ENCODE data around the gene IL1RAPL1.

The IL1RAPL1 gene

GRCh38 chrX:28586981-28587551, at the start of gene IL1RAPL1:
Gene IL1RAPL1 (plus strand): TSS chrX:28587446.
- Histone ChIP-seq H3K9me3 (ENCODE audit: control insufficient read depth in 1 of 2, low read length in 2 of 2) (no peaks in the 10 kb centered on the region), H3K4me3 (ENCODE audit: low read depth in 1 of 2, low read length in 2 of 2) (peak within 1 kb of the TSS in 1 of 2 donors; percentile 16), H3K27me3 (ENCODE audit: control insufficient read depth in 1 of 2, insufficient read depth in 2 of 2, low read length in 2 of 2) (no peaks in the 10 kb centered on the region), H3K9ac (ENCODE audit: low read depth in 1 of 2, low read length in 2 of 2) (peak within 1 kb of the TSS in 1 of 2 donors; percentile 4), H3K36me3 (ENCODE audit: control insufficient read depth in 1 of 2, insufficient read depth in 2 of 2, low read length in 2 of 2) (no peaks in the 10 kb centered on the region), H3K27ac (ENCODE audit: low read depth, low read length) (no peak within 1 kb of the TSS), H3K4me1 (ENCODE audit: control insufficient read depth in 1 of 2, insufficient read depth in 2 of 2, low read length in 2 of 2) (no peaks in the 10 kb centered on the region)

GRCh38 chrX:28542791-28543190, 44.5 kb upstream of the IL1RAPL1 start:
- Histone ChIP-seq H3K4me1 (ENCODE audit: control insufficient read depth in 1 of 2, insufficient read depth in 2 of 2, low read length in 2 of 2) (no peaks in the 10 kb centered on the region), H3K27me3 (ENCODE audit: control insufficient read depth in 1 of 2, insufficient read depth in 2 of 2, low read length in 2 of 2) (no peaks in the 10 kb centered on the region), H3K9ac (ENCODE audit: low read depth in 1 of 2, low read length in 2 of 2) (no peak overlapping the region), H3K36me3 (ENCODE audit: control insufficient read depth in 1 of 2, insufficient read depth in 2 of 2, low read length in 2 of 2) (no peaks in the 10 kb centered on the region), H3K9me3 (ENCODE audit: control insufficient read depth in 1 of 2, low read length in 2 of 2) (no peaks in the 10 kb centered on the region), H3K27ac (ENCODE audit: low read depth, low read length) (no peak overlapping the region), H3K4me3 (ENCODE audit: low read depth in 1 of 2, low read length in 2 of 2) (no peak overlapping the region)

DNA sequence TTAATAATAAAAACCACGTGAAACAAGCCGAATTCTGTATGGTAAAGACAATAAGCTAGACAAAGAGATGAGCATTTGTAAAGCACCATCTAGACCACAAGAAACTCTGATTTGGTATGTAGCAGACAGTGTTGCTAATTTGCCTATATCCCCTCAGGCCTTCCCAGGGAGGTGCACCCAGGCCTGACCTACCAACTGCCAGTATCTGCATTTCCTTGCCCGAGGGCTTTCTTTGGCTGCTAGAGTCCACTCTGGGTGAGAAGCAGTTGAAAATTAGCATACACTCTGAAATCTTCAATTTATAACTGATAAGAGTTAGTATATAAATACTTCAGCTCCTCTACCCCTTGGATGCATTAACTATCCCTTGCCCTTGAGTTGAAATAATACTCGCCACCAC, 37.4 kb upstream of the IL1RAPL1 start:
- Histone ChIP-seq H3K36me3 (ENCODE audit: control insufficient read depth in 1 of 2, insufficient read depth in 2 of 2, low read length in 2 of 2) (no peaks in the 10 kb centered on the region), H3K9me3 (ENCODE audit: control insufficient read depth in 1 of 2, low read length in 2 of 2) (no peaks in the 10 kb centered on the region), H3K27me3 (ENCODE audit: control insufficient read depth in 1 of 2, insufficient read depth in 2 of 2, low read length in 2 of 2) (no peaks in the 10 kb centered on the region), H3K9ac (ENCODE audit: low read depth in 1 of 2, low read length in 2 of 2) (no peak overlapping the region), H3K27ac (ENCODE audit: low read depth, low read length) (no peak overlapping the region), H3K4me3 (ENCODE audit: low read depth in 1 of 2, low read length in 2 of 2) (no peak overlapping the region), H3K4me1 (ENCODE audit: control insufficient read depth in 1 of 2, insufficient read depth in 2 of 2, low read length in 2 of 2) (no peaks in the 10 kb centered on the region)

- no peaks in the 10 kb centered on the region for H3K4me1 ChIP-seq (ENCODE audit: control insufficient read depth in 1 of 2, insufficient read depth in 2 of 2, low read length in 2 of 2)
- H3K4me3 ChIP-seq (ENCODE audit: low read depth in 1 of 2, low read length in 2 of 2), result no peak overlapping the region
- no peaks in the 10 kb centered on the region for H3K9me3 ChIP-seq (ENCODE audit: control insufficient read depth in 1 of 2, low read length in 2 of 2)
- H3K27me3 ChIP-seq (ENCODE audit: control insufficient read depth in 1 of 2, insufficient read depth in 2 of 2, low read length in 2 of 2), result no peaks in the 10 kb centered on the region
- no peak overlapping the region for H3K27ac ChIP-seq (ENCODE audit: low read depth, low read length)
- H3K9ac ChIP-seq (ENCODE audit: low read depth in 1 of 2, low read length in 2 of 2), result no peak overlapping the region
- H3K36me3 ChIP-seq (ENCODE audit: control insufficient read depth in 1 of 2, insufficient read depth in 2 of 2, low read length in 2 of 2), result no peaks in the 10 kb centered on the region
These were observed 36.8 kb upstream of the IL1RAPL1 start for GRCh38 chrX:28550331-28550872.

DNA sequence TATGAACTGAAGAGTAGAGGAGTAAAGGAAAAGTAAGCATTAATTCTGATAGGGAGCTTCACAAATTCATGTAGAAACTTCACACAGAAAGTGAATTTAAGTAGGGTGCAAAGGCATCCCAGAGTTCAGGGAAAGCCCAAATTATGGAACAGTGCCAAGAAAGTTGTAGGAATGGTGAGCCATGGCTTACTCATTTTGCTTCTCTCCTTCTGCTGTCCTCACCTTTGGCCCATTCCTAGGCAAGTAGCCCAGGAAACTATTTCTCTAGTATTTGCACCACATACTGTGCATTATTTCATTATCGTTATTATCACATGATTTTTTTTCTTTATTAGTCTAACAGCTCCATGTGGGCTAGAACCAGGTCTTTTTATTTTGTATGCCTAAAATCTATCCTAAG, 34.9 kb upstream of the IL1RAPL1 start:
- H3K27ac ChIP-seq (ENCODE audit: low read depth, low read length), result no peak overlapping the region
- no peaks in the 10 kb centered on the region for H3K36me3 ChIP-seq (ENCODE audit: control insufficient read depth in 1 of 2, insufficient read depth in 2 of 2, low read length in 2 of 2)
- H3K4me3 ChIP-seq (ENCODE audit: low read depth in 1 of 2, low read length in 2 of 2), result no peak overlapping the region
- H3K4me1 ChIP-seq (ENCODE audit: control insufficient read depth in 1 of 2, insufficient read depth in 2 of 2, low read length in 2 of 2), result no peaks in the 10 kb centered on the region
- H3K27me3 ChIP-seq (ENCODE audit: control insufficient read depth in 1 of 2, insufficient read depth in 2 of 2, low read length in 2 of 2), result no peaks in the 10 kb centered on the region
- no peak overlapping the region for H3K9ac ChIP-seq (ENCODE audit: low read depth in 1 of 2, low read length in 2 of 2)
- no peaks in the 10 kb centered on the region for H3K9me3 ChIP-seq (ENCODE audit: control insufficient read depth in 1 of 2, low read length in 2 of 2)

DNA sequence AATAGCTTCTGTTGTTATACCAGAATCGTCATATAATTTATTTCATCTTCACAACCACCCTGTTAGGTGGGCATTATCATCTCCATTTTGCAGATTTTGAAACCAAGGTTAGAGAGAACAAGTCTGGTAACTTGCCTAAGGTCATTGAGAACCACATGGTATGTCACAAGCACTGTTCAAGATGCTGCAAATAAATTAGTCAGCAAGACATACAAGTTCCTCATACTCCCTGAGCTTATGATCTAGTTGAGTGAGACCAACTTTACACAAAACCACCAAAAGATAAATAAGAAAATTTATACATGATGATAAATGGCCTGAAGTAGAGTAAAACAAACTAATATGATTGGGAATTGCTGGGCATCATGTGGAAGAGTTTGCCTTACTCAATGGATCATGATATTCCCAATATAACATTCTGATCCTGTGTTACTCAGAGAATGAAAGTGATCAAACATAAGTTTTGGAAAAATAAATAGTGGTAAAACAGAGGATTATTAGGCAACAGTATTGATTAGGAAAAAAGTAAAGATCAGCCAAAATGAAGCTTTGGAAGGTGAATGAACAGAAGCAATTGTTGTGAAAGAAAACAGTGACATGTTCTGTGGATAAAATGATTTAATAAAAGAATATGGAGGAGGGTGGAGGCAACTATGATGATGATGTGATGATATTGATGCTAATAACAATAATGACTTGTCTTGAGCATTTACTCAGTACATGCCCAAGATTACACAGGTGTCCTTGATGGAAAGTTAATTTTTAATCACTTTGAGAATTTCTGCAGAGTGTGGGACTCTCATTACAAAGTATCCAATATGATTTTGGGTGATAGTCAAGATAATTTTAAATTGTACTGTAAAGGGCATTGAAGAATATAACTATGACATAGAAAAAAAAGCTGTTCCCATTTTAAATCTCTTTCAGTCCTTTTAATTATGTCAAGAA, 34.1 kb upstream of the IL1RAPL1 start:
- H3K27me3 ChIP-seq (ENCODE audit: control insufficient read depth in 1 of 2, insufficient read depth in 2 of 2, low read length in 2 of 2), result no peaks in the 10 kb centered on the region
- H3K9me3 ChIP-seq (ENCODE audit: control insufficient read depth in 1 of 2, low read length in 2 of 2), result no peaks in the 10 kb centered on the region
- no peaks in the 10 kb centered on the region for H3K4me1 ChIP-seq (ENCODE audit: control insufficient read depth in 1 of 2, insufficient read depth in 2 of 2, low read length in 2 of 2)
- no peak overlapping the region for H3K9ac ChIP-seq (ENCODE audit: low read depth in 1 of 2, low read length in 2 of 2)
- no peak overlapping the region for H3K27ac ChIP-seq (ENCODE audit: low read depth, low read length)
- H3K4me3 ChIP-seq (ENCODE audit: low read depth in 1 of 2, low read length in 2 of 2), result no peak overlapping the region
- H3K36me3 ChIP-seq (ENCODE audit: control insufficient read depth in 1 of 2, insufficient read depth in 2 of 2, low read length in 2 of 2), result no peaks in the 10 kb centered on the region

- Histone ChIP-seq H3K4me3 (ENCODE audit: low read depth in 1 of 2, low read length in 2 of 2) (no peak overlapping the region), H3K4me1 (ENCODE audit: control insufficient read depth in 1 of 2, insufficient read depth in 2 of 2, low read length in 2 of 2) (no peaks in the 10 kb centered on the region), H3K9ac (ENCODE audit: low read depth in 1 of 2, low read length in 2 of 2) (no peak overlapping the region), H3K27me3 (ENCODE audit: control insufficient read depth in 1 of 2, insufficient read depth in 2 of 2, low read length in 2 of 2) (no peaks in the 10 kb centered on the region), H3K9me3 (ENCODE audit: control insufficient read depth in 1 of 2, low read length in 2 of 2) (no peaks in the 10 kb centered on the region), H3K36me3 (ENCODE audit: control insufficient read depth in 1 of 2, insufficient read depth in 2 of 2, low read length in 2 of 2) (no peaks in the 10 kb centered on the region), H3K27ac (ENCODE audit: low read depth, low read length) (no peak overlapping the region)
These were observed 11.1 kb upstream of the IL1RAPL1 start for GRCh38 chrX:28576117-28576516.

DNA sequence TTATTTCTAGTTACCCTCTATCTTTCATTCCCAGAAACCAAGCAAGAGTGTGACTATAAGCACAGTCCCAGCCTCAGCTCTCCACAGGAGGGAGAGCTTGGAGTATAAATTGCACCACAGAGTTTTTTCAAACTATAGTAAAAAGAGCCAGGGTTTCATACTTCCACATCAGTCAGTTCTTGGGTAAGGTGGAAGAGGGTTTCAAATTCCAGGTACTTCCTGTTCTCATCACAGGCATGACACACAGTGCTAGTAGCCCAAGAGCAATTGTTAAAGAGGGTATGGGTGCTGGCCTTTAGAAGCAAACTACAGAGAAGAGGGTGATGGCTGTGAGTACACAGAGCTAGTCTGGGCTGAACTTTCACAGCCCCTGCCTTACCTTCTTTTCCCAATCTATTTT, 5.7 kb upstream of the IL1RAPL1 start:
- H3K36me3 ChIP-seq (ENCODE audit: control insufficient read depth in 1 of 2, insufficient read depth in 2 of 2, low read length in 2 of 2), result no peaks in the 10 kb centered on the region
- H3K4me1 ChIP-seq (ENCODE audit: control insufficient read depth in 1 of 2, insufficient read depth in 2 of 2, low read length in 2 of 2), result no peaks in the 10 kb centered on the region

DNA sequence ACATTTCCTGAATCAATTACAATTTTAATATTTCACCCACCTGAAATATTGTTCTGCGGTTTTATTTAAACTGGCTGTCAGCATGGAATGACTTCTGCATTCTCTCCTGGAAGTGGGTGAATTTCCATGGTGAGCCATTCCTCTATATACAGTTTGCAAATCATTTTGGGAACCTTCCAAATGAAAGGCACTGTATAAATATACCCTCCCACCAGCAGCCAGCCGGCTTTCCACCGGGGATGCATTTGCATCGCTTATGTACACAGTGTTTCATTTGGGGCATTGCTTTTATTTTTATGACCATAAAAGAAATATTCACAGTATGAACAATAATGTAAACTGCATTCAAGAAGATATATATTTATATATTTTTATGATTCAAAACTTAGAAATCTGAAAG, 4.7 kb upstream of the IL1RAPL1 start:
- no peaks in the 10 kb centered on the region for H3K4me1 ChIP-seq (ENCODE audit: control insufficient read depth in 1 of 2, insufficient read depth in 2 of 2, low read length in 2 of 2)
- no peak overlapping the region for H3K9ac ChIP-seq (ENCODE audit: low read depth in 1 of 2, low read length in 2 of 2)
- no peak overlapping the region for H3K4me3 ChIP-seq (ENCODE audit: low read depth in 1 of 2, low read length in 2 of 2)
- no peaks in the 10 kb centered on the region for H3K36me3 ChIP-seq (ENCODE audit: control insufficient read depth in 1 of 2, insufficient read depth in 2 of 2, low read length in 2 of 2)
- no peaks in the 10 kb centered on the region for H3K9me3 ChIP-seq (ENCODE audit: control insufficient read depth in 1 of 2, low read length in 2 of 2)
- H3K27ac ChIP-seq (ENCODE audit: low read depth, low read length), result no peak overlapping the region
- H3K27me3 ChIP-seq (ENCODE audit: control insufficient read depth in 1 of 2, insufficient read depth in 2 of 2, low read length in 2 of 2), result no peaks in the 10 kb centered on the region

More for the DNA sequence above, 5.7 kb upstream of the IL1RAPL1 start:
- no peaks in the 10 kb centered on the region for H3K27me3 ChIP-seq (ENCODE audit: control insufficient read depth in 1 of 2, insufficient read depth in 2 of 2, low read length in 2 of 2)
- H3K9ac ChIP-seq (ENCODE audit: low read depth in 1 of 2, low read length in 2 of 2), result no peak overlapping the region
- H3K27ac ChIP-seq (ENCODE audit: low read depth, low read length), result no peak overlapping the region
- no peaks in the 10 kb centered on the region for H3K9me3 ChIP-seq (ENCODE audit: control insufficient read depth in 1 of 2, low read length in 2 of 2)
- H3K4me3 ChIP-seq (ENCODE audit: low read depth in 1 of 2, low read length in 2 of 2), result no peak overlapping the region

DNA sequence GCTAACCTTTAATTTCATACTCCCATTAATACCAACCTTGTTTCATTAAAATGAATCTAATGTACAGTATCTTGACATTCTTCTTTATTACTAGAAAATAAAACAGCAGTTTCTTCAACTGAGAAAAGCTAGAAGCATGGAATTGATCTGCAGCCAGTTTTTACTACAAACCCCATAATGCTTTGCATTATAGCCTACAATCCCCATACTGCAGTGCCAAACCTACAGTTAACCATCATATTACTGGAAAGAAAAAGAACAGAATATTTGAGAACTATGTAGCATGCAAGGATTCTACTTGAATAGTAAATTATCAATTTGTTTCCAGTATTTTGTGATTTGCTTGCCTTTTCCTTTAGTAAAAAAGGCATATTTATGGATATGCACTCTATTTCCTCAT, 3.2 kb upstream of the IL1RAPL1 start:
- H3K27ac ChIP-seq (ENCODE audit: low read depth, low read length), result no peak overlapping the region
- H3K4me3 ChIP-seq (ENCODE audit: low read depth in 1 of 2, low read length in 2 of 2), result no peak overlapping the region
- H3K4me1 ChIP-seq (ENCODE audit: control insufficient read depth in 1 of 2, insufficient read depth in 2 of 2, low read length in 2 of 2), result no peaks in the 10 kb centered on the region
- H3K9ac ChIP-seq (ENCODE audit: low read depth in 1 of 2, low read length in 2 of 2), result no peak overlapping the region
- H3K36me3 ChIP-seq (ENCODE audit: control insufficient read depth in 1 of 2, insufficient read depth in 2 of 2, low read length in 2 of 2), result no peaks in the 10 kb centered on the region
- no peaks in the 10 kb centered on the region for H3K27me3 ChIP-seq (ENCODE audit: control insufficient read depth in 1 of 2, insufficient read depth in 2 of 2, low read length in 2 of 2)
- H3K9me3 ChIP-seq (ENCODE audit: control insufficient read depth in 1 of 2, low read length in 2 of 2), result no peaks in the 10 kb centered on the region

Data from duodenal mucosa (tissue), 2 donors.